CD4-positive, alpha-beta T cell treated with Interleukin-1 beta for 1 hour (primary cell): Measurements from ENCODE around the gene ATOX1.

Experiments used
- DNase-seq, 2 donors: peaks; one replicate each; pipeline ENCODE4 v3.0.0-alpha.2; 2020 to 2022

ATOX1 gene

GRCh38 chr5:151697452-151697851 is 61.0 kb downstream of the ATOX1 start:
- no peak for DNase-seq

- no peak for DNase-seq
Observed at GRCh38 chr5:151696470-151697061, 61.9 kb downstream of the ATOX1 start.

- DNase-seq, result no peak
Observed at GRCh38 chr5:151695464-151695863, 63.0 kb downstream of the ATOX1 start.

- no peak for DNase-seq
Observed at GRCh38 chr5:151694035-151694485, 64.4 kb downstream of the ATOX1 start.
